B cell (primary cell): ENCODE measurements around the gene CACNA1A. TPM values are rescaled to one million over a fixed set of nuclear protein-coding genes. Genes with fewer than 3 reads are reported as not detected.

Source experiments
- ATAC-seq: fragments of 200-7000 bp; cut with Tn5 transposase; one replicate; pipeline ENCODE4 v1.10.0; 2021; ENCODE audit warnings: low read depth, mild to moderate bottlenecking, moderate number of reproducible peaks, moderate library complexity
- CTCF ChIA-PET: fragments of 350-600 bp; sonication (Branson Sonifier 250); formaldehyde crosslinking; loops from one replicate; lab custom pipeline; 2021; ENCODE audit warnings: antibody characterized with exemption, inconsistent platforms; lab: Charles Lee
- POLR2A ChIA-PET: fragments of 350-600 bp; sonication (Branson Sonifier 250); formaldehyde crosslinking; loops from one replicate; lab custom pipeline; 2021; ENCODE audit warnings: antibody characterized with exemption; lab: Charles Lee
- DNase-seq: peaks from one replicate; pipeline ENCODE4 v3.0.0; 2013
- H2AFZ ChIP-seq: 2 replicates; pipeline ENCODE4 v1.6.1; 2012; ENCODE audit warnings: mild to moderate bottlenecking, low read depth, low read length; ENCODE audit not compliant: insufficient read depth, poor library complexity, severe bottlenecking
- H3K27ac ChIP-seq, 2 donors: 1 replicate in 1 of 2; 2 replicates in 1 of 2; pipeline ENCODE4 v1.5.1; 2012 to 2013; ENCODE audit warnings: low read length in 2 of 2, mild to moderate bottlenecking in 2 of 2, moderate library complexity in 1 of 2
- H3K27me3 ChIP-seq, 4 experiments: fragments of 200-600 bp in 1 of 4; sonication (generic) in 1 of 4; replicated peaks in 1 of 4; 1 replicate in 2 of 4; 2 replicates in 2 of 4; pipeline versions ENCODE4 v1.6.1 to v1.7.0; 2013 to 2016; ENCODE audit warnings: low read length in 3 of 4, mild to moderate bottlenecking in 2 of 4, mixed read lengths in 1 of 4, moderate library complexity in 1 of 4; ENCODE audit not compliant: insufficient read depth in 4 of 4, control insufficient read depth in 3 of 4; ENCODE audit errors: control extremely low read depth in 1 of 4
- H3K36me3 ChIP-seq, 2 experiments: replicated peaks in 1 of 2; 1 replicate in 1 of 2; 2 replicates in 1 of 2; pipeline versions ENCODE4 v1.6.1 to v1.7.1; 2013; ENCODE audit warnings: low read length in 1 of 2; ENCODE audit not compliant: insufficient read depth in 2 of 2, control insufficient read depth in 1 of 2; ENCODE audit errors: control extremely low read depth in 1 of 2, extremely low read depth in 1 of 2
- H3K4me1 ChIP-seq, 2 donors: fragments of 200-600 bp in 1 of 2; sonication (generic) in 1 of 2; 1 replicate in 1 of 2; 2 replicates in 1 of 2; pipeline versions ENCODE4 v1.5.1 to v1.6.1; 2013 to 2017; ENCODE audit warnings: low read length in 2 of 2; ENCODE audit not compliant: control insufficient read depth in 2 of 2, insufficient read depth in 2 of 2
- H3K4me2 ChIP-seq: replicated peaks from 2 replicates; pipeline ENCODE3; 2012; ENCODE audit warnings: mild to moderate bottlenecking, low read depth, low read length; ENCODE audit not compliant: poor library complexity, severe bottlenecking
- H3K4me3 ChIP-seq, 5 experiments: fragments of 200-600 bp in 1 of 5; sonication (generic) in 1 of 5; 1 replicate in 3 of 5; 2 replicates in 2 of 5; pipeline versions ENCODE4 v1.5.1 to v1.7.0; 2011 to 2016; ENCODE audit warnings: low read length in 4 of 5, mild to moderate bottlenecking in 4 of 5, low read depth in 2 of 5, control low read depth in 1 of 5, moderate library complexity in 1 of 5; ENCODE audit not compliant: insufficient read depth in 1 of 5; ENCODE audit errors: control extremely low read depth in 1 of 5, extremely low read depth in 1 of 5
- H3K79me2 ChIP-seq: fragments of 200-600 bp; sonication (generic); one replicate; pipeline ENCODE4 v1.6.0; 2016; ENCODE audit warnings: low read length; ENCODE audit not compliant: control insufficient read depth, insufficient read depth
- H3K9ac ChIP-seq: fragments of 200-600 bp; sonication (generic); 2 replicates; pipeline ENCODE4 v1.6.1; 2017; ENCODE audit warnings: mild to moderate bottlenecking, low read length, moderate library complexity
- H3K9me3 ChIP-seq, 3 donors: one replicate each; pipeline versions ENCODE4 v1.6.1 to v1.7.1; 2013; ENCODE audit warnings: low read length in 2 of 3; ENCODE audit not compliant: control insufficient read depth in 2 of 3, insufficient read depth in 1 of 3; ENCODE audit errors: control extremely low read depth in 1 of 3
- H4K20me1 ChIP-seq: 2 replicates; pipeline ENCODE4 v1.6.0; 2012; ENCODE audit warnings: mild to moderate bottlenecking, low read length; ENCODE audit not compliant: insufficient read depth, control insufficient read depth, poor library complexity, severe bottlenecking
- H3K27ac Mint-ChIP-seq: one replicate; pipeline ENCODE4 v1.8.0; 2021; ENCODE audit warnings: mixed read lengths
- H3K27me3 Mint-ChIP-seq: one replicate; pipeline ENCODE4 v1.8.0; 2021; ENCODE audit warnings: mixed read lengths
- H3K4me1 Mint-ChIP-seq: one replicate; pipeline ENCODE4 v1.8.0; 2021; ENCODE audit warnings: mixed read lengths
- H3K4me3 Mint-ChIP-seq: one replicate; pipeline ENCODE4 v1.8.0; 2021; ENCODE audit warnings: mixed read lengths
- H3K9me3 Mint-ChIP-seq: one replicate; pipeline ENCODE4 v1.8.0; 2022; ENCODE audit warnings: mixed read lengths; ENCODE audit not compliant: insufficient read depth
- CTCF ChIP-seq: fragments of 200-600 bp; IDR thresholded peaks from one replicate; pipeline ENCODE4 v1.8.0; 2022; ENCODE audit warnings: antibody characterized with exemption, mild to moderate bottlenecking
- EZH2 ChIP-seq: IDR thresholded peaks from 2 replicates; pipeline ENCODE4 v1.6.1; 2012; ENCODE audit warnings: borderline replicate concordance, low read depth, mild to moderate bottlenecking, moderate library complexity, low read length; ENCODE audit not compliant: insufficient read depth, poor library complexity, severe bottlenecking
- WGBS: methylation state at CpG from one replicate; pipeline ENCODE4 v1.1.5; 2013; ENCODE audit warnings: missing lambda C conversion rate; ENCODE audit not compliant: insufficient coverage; 5-methylcytosine and 5-hydroxymethylcytosine counted together
- intact Hi-C: fragments of 100-400 bp; cut with micrococcal nuclease; formaldehyde crosslinking; loops from one replicate; pipeline ENCODE4 v1.10.0; 2022
- polyA plus RNA-seq: library from polyadenylated mRNA; depleted of rRNA; stranded (reverse); fragments of >200 nt; gene quantifications from 2 replicates; pipeline ENCODE4 v1.2.3, GENCODE V29; 2012
- total RNA-seq, 2 donors: library from RNA; stranded (reverse); fragments of 120-200 nt in 1 of 2; gene quantifications; 1 replicate in 1 of 2; 2 replicates in 1 of 2; pipeline versions ENCODE4 v1.2.3 to v1.2.4, GENCODE V29; 2013 to 2022

CACNA1A gene
- total and polyA plus RNA-seq, 2 donors (not counting 1 experiment from before 2014, with no cell fraction given): 1.2 to 1.3 TPM

- peaks cover 9% of the 10 kb centered on the region for H3K9me3 Mint-ChIP-seq
- ATAC-seq: no peak
- H3K27me3 Mint-ChIP-seq: peaks cover 18% of the 10 kb centered on the region
- Histone ChIP-seq H3K4me1 (no peaks in the 10 kb centered on the region), H3K79me2 (no peaks in the 10 kb centered on the region), H3K9me3 (peaks cover 0 to 20% (median 13%) of the 10 kb centered on the region in 3 donors), H3K4me2 (no peak overlapping the region), H2AFZ (no peak overlapping the region), H3K4me3 (no peak overlapping the region), H3K27ac (no peak overlapping the region), H3K27me3 (peaks cover 0 to 5% (median 2%) of the 10 kb centered on the region in 4 experiments), H4K20me1 (no peaks in the 10 kb centered on the region), H3K36me3 (no peaks in the 10 kb centered on the region), H3K9ac (no peak overlapping the region)
- no peaks in the 10 kb centered on the region for H3K4me1 Mint-ChIP-seq
- ChIA-PET POLR2A (no interaction called here), CTCF (no interaction called here)
- no peak overlapping the region for H3K4me3 Mint-ChIP-seq
- no peak for DNase-seq
- intact Hi-C loops: no loop called here
- WGBS: 73% methylated on average over 5 of the region's 5 CpGs
- H3K27ac Mint-ChIP-seq: no peak overlapping the region
- TF ChIP-seq EZH2: no peak
- no peak for TF ChIP-seq CTCF
Observed at GRCh38 chr19:13355356-13355755, 150.9 kb downstream of the CACNA1A start.

- no peaks in the 10 kb centered on the region for H3K4me1 Mint-ChIP-seq
- peaks cover 0 to 23% (median 16%) of the 10 kb centered on the region in 3 donors for H3K9me3 ChIP-seq
- no peak overlapping the region for H3K4me3 Mint-ChIP-seq
- H3K4me1 ChIP-seq: no peaks in the 10 kb centered on the region
- no peaks in the 10 kb centered on the region for H3K79me2 ChIP-seq
- POLR2A ChIA-PET: no interaction called here
- H3K27ac Mint-ChIP-seq: no peak overlapping the region
- H3K27me3 ChIP-seq: peaks cover 0 to 5% (median 0%) of the 10 kb centered on the region in 4 experiments
- DNase-seq (no peak), ATAC-seq (no peak)
- peaks cover 14% of the 10 kb centered on the region for H3K27me3 Mint-ChIP-seq
- no peaks in the 10 kb centered on the region for H4K20me1 ChIP-seq
- H3K36me3 ChIP-seq: no peaks in the 10 kb centered on the region
- TF ChIP-seq EZH2: no peak
- TF ChIP-seq CTCF: no peak
- intact Hi-C loops: no loop called here
- CTCF ChIA-PET: no interaction called here
- no peak overlapping the region for H3K27ac ChIP-seq
- no peak overlapping the region for H3K4me3 ChIP-seq
- no peak overlapping the region for H2AFZ ChIP-seq
- H3K9ac ChIP-seq: no peak overlapping the region
- peaks cover 3% of the 10 kb centered on the region for H3K9me3 Mint-ChIP-seq
- 79% methylated on average over 2 of the region's 3 CpGs for WGBS
- H3K4me2 ChIP-seq: no peak overlapping the region
Observed at GRCh38 chr19:13353625-13354024, 152.7 kb downstream of the CACNA1A start.
